ENCODE results near the gene YARS2. TPM values are rescaled to one million over a fixed set of nuclear protein-coding genes. Genes with fewer than 3 reads are reported as not detected.

YARS2 gene
- total and polyA plus RNA-seq, 2 experiments from 2014 or later = 73.0 to 76.7 TPM

DNA sequence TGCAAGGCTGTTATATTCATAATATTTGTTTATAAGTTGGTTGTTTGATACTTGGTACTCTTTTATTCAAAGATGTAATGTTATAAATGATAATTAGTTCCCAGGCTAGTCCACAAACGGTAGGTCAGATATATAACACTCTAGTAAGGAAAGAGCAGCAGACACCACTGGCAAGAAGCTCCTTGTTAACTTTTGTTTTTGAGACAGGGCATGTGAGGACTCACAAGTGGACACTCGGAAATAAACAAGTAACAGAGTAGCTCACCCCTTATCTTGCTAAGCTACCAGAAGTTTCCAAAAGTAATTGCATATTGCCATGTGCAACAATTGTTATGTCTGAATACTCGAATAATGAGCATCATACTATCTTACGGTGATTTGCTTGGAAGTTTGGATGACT is 38.6 kb upstream of the YARS2 start:
- no peaks in the 10 kb centered on the region for H3K27me3 ChIP-seq (ENCODE audit: insufficient read depth)
- H3K79me2 ChIP-seq (replicated peaks; ENCODE audit: insufficient read depth) = no peaks in the 10 kb centered on the region
- no peaks in the 10 kb centered on the region for H3K4me1 ChIP-seq (ENCODE audit: insufficient read depth)
- ATAC-seq (no peak), DNase-seq (ENCODE audit: low spot score) (no peak)
- no peak overlapping the region for H3K4me3 Mint-ChIP-seq
- peaks cover 16% of the 10 kb centered on the region for H3K36me3 Mint-ChIP-seq (ENCODE audit: low read depth)
- H3K4me3 ChIP-seq = no peak overlapping the region
- H2AFZ ChIP-seq = no peak overlapping the region
- no peaks in the 10 kb centered on the region for H3F3A ChIP-seq (replicated peaks; ENCODE audit: low read depth)
- H3K9me3 Mint-ChIP-seq = no peaks in the 10 kb centered on the region
- H4K20me1 ChIP-seq (replicated peaks; ENCODE audit: insufficient read depth) = no peaks in the 10 kb centered on the region
- H3K4me2 ChIP-seq = no peak overlapping the region
- H3K27me3 Mint-ChIP-seq (ENCODE audit: insufficient read depth, low read depth, poor library complexity) = peaks cover 2% of the 10 kb centered on the region
- no peaks in the 10 kb centered on the region for H3K9me2 ChIP-seq (ENCODE audit: insufficient read depth)
- H3K27ac ChIP-seq (ENCODE audit: low read depth) = no peak overlapping the region
- no peak overlapping the region for H3K27ac Mint-ChIP-seq
- no peak for TF ChIP-seq ZNF331 (CRISPR knock-in tag; IDR thresholded peaks at IDR 0.05; ENCODE audit: low read depth)
- TF ChIP-seq, protein P1, sequence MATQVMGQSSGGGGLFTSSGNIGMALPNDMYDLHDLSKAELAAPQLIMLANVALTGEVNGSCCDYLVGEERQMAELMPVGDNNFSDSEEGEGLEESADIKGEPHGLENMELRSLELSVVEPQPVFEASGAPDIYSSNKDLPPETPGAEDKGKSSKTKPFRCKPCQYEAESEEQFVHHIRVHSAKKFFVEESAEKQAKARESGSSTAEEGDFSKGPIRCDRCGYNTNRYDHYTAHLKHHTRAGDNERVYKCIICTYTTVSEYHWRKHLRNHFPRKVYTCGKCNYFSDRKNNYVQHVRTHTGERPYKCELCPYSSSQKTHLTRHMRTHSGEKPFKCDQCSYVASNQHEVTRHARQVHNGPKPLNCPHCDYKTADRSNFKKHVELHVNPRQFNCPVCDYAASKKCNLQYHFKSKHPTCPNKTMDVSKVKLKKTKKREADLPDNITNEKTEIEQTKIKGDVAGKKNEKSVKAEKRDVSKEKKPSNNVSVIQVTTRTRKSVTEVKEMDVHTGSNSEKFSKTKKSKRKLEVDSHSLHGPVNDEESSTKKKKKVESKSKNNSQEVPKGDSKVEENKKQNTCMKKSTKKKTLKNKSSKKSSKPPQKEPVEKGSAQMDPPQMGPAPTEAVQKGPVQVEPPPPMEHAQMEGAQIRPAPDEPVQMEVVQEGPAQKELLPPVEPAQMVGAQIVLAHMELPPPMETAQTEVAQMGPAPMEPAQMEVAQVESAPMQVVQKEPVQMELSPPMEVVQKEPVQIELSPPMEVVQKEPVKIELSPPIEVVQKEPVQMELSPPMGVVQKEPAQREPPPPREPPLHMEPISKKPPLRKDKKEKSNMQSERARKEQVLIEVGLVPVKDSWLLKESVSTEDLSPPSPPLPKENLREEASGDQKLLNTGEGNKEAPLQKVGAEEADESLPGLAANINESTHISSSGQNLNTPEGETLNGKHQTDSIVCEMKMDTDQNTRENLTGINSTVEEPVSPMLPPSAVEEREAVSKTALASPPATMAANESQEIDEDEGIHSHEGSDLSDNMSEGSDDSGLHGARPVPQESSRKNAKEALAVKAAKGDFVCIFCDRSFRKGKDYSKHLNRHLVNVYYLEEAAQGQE (IDR thresholded peaks at IDR 0.05; ENCODE audit: unreplicated experiment) = no peak
- TF ChIP-seq EZH2 (IDR thresholded peaks at IDR 0.05; ENCODE audit: low read depth, unreplicated experiment) = no peak
- no peak for TF ChIP-seq EZH2phosphoT487 (IDR thresholded peaks at IDR 0.05; ENCODE audit: unreplicated experiment)
- TF ChIP-seq, protein P2, sequence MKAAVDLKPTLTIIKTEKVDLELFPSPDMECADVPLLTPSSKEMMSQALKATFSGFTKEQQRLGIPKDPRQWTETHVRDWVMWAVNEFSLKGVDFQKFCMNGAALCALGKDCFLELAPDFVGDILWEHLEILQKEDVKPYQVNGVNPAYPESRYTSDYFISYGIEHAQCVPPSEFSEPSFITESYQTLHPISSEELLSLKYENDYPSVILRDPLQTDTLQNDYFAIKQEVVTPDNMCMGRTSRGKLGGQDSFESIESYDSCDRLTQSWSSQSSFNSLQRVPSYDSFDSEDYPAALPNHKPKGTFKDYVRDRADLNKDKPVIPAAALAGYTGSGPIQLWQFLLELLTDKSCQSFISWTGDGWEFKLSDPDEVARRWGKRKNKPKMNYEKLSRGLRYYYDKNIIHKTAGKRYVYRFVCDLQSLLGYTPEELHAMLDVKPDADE (IDR thresholded peaks at IDR 0.05) = no peak
- TF ChIP-seq ZNF114 (CRISPR knock-in tag; IDR thresholded peaks at IDR 0.05) = no peak
- TF ChIP-seq, protein P3, sequence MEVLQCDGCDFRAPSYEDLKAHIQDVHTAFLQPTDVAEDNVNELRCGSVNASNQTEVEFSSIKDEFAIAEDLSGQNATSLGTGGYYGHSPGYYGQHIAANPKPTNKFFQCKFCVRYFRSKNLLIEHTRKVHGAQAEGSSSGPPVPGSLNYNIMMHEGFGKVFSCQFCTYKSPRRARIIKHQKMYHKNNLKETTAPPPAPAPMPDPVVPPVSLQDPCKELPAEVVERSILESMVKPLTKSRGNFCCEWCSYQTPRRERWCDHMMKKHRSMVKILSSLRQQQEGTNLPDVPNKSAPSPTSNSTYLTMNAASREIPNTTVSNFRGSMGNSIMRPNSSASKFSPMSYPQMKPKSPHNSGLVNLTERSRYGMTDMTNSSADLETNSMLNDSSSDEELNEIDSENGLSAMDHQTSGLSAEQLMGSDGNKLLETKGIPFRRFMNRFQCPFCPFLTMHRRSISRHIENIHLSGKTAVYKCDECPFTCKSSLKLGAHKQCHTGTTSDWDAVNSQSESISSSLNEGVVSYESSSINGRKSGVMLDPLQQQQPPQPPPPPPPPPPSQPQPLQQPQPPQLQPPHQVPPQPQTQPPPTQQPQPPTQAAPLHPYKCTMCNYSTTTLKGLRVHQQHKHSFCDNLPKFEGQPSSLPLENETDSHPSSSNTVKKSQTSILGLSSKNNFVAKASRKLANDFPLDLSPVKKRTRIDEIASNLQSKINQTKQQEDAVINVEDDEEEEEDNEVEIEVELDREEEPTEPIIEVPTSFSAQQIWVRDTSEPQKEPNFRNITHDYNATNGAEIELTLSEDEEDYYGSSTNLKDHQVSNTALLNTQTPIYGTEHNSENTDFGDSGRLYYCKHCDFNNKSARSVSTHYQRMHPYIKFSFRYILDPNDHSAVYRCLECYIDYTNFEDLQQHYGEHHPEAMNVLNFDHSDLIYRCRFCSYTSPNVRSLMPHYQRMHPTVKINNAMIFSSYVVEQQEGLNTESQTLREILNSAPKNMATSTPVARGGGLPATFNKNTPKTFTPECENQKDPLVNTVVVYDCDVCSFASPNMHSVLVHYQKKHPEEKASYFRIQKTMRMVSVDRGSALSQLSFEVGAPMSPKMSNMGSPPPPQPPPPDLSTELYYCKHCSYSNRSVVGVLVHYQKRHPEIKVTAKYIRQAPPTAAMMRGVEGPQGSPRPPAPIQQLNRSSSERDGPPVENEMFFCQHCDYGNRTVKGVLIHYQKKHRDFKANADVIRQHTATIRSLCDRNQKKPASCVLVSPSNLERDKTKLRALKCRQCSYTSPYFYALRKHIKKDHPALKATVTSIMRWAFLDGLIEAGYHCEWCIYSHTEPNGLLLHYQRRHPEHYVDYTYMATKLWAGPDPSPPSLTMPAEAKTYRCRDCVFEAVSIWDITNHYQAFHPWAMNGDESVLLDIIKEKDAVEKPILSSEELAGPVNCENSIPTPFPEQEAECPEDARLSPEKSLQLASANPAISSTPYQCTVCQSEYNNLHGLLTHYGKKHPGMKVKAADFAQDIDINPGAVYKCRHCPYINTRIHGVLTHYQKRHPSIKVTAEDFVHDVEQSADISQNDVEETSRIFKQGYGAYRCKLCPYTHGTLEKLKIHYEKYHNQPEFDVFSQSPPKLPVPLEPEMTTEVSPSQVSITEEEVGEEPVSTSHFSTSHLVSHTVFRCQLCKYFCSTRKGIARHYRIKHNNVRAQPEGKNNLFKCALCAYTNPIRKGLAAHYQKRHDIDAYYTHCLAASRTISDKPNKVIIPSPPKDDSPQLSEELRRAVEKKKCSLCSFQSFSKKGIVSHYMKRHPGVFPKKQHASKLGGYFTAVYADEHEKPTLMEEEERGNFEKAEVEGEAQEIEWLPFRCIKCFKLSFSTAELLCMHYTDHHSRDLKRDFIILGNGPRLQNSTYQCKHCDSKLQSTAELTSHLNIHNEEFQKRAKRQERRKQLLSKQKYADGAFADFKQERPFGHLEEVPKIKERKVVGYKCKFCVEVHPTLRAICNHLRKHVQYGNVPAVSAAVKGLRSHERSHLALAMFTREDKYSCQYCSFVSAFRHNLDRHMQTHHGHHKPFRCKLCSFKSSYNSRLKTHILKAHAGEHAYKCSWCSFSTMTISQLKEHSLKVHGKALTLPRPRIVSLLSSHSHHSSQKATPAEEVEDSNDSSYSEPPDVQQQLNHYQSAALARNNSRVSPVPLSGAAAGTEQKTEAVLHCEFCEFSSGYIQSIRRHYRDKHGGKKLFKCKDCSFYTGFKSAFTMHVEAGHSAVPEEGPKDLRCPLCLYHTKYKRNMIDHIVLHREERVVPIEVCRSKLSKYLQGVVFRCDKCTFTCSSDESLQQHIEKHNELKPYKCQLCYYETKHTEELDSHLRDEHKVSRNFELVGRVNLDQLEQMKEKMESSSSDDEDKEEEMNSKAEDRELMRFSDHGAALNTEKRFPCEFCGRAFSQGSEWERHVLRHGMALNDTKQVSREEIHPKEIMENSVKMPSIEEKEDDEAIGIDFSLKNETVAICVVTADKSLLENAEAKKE (CRISPR knock-in tag; IDR thresholded peaks at IDR 0.05) = no peak
- no peak for TF ChIP-seq JUNB (IDR thresholded peaks at IDR 0.05; ENCODE audit: unreplicated experiment)
- TF ChIP-seq NANOG (IDR thresholded peaks at IDR 0.05; ENCODE audit: borderline replicate concordance) = no peak
- no peak for TF ChIP-seq STAT1 (IDR thresholded peaks at IDR 0.05; ENCODE audit: unreplicated experiment)
- TF ChIP-seq, protein P4, sequence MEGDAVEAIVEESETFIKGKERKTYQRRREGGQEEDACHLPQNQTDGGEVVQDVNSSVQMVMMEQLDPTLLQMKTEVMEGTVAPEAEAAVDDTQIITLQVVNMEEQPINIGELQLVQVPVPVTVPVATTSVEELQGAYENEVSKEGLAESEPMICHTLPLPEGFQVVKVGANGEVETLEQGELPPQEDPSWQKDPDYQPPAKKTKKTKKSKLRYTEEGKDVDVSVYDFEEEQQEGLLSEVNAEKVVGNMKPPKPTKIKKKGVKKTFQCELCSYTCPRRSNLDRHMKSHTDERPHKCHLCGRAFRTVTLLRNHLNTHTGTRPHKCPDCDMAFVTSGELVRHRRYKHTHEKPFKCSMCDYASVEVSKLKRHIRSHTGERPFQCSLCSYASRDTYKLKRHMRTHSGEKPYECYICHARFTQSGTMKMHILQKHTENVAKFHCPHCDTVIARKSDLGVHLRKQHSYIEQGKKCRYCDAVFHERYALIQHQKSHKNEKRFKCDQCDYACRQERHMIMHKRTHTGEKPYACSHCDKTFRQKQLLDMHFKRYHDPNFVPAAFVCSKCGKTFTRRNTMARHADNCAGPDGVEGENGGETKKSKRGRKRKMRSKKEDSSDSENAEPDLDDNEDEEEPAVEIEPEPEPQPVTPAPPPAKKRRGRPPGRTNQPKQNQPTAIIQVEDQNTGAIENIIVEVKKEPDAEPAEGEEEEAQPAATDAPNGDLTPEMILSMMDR (conservative IDR thresholded peaks at IDR 0.05; ENCODE audit: low read depth in 2 of 2) = no peak
- TF ChIP-seq POLR2AphosphoS5 (IDR thresholded peaks at IDR 0.05; ENCODE audit: low read depth) = no peak
- no peak for TF ChIP-seq CREB1 (CRISPR knock-in tag; IDR thresholded peaks at IDR 0.05; ENCODE audit: low read depth)
- H3K36me3 ChIP-seq (ENCODE audit: insufficient read depth) = peaks cover 17% of the 10 kb centered on the region; the same call in 1 of the 2 replicates
- no peaks in the 10 kb centered on the region for H3K4me1 Mint-ChIP-seq
